HG02798 (cell line): ENCODE data around the gene SEC16A.
"Not testable (repeated sequence)": the region's sequence is repeated elsewhere in the genome, so short reads cannot be mapped to it uniquely, and the experiment has no call there.

Experiments
- ATAC-seq: cut with Tn5 transposase; IDR thresholded peaks from one replicate; pipeline ENCODE4 v1.9.1; 2021; ENCODE audit warnings: mild to moderate bottlenecking; ENCODE audit not compliant: unreplicated experiment, poor library complexity

SEC16A gene

DNA sequence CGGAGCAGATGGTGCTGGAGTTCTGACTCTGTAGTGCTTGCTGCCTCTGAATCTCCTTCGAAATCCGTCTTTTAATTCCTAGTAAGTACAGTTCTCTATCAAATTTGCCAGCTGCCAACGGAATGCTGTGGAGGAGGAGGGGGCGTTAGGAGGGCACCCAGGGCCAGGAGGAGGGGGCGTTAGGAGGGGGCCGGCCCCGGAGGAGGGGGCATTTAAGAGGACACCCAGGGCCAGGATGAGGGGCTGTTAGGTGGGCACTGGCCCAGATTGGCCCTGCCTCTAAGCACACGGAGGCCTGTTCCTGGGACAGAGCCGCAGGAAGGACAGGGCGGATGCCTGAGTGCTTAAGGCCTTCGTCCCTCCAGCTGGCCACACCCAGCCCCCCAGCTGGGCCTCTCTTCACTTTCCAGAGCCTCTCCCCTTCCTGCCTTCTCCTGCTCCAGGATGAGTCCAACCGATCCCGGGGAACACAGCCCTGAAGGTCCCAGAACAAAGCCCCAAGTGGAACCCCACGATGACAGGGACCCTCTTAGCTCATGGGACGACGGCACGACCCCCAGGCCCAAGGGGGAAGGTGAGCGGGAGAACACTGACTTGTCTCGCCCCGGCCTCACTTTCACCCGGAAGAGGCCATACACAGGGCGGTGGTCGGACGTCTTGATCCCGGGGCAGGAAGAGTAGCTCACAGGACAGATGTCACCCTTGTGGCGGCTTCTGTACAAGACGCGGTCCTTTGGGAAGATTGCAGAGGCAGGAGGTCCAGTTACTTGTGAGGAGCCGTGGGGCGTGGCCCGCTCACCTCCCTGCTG is 53.0 kb downstream of the SEC16A start:
- ATAC-seq = no peak

DNA sequence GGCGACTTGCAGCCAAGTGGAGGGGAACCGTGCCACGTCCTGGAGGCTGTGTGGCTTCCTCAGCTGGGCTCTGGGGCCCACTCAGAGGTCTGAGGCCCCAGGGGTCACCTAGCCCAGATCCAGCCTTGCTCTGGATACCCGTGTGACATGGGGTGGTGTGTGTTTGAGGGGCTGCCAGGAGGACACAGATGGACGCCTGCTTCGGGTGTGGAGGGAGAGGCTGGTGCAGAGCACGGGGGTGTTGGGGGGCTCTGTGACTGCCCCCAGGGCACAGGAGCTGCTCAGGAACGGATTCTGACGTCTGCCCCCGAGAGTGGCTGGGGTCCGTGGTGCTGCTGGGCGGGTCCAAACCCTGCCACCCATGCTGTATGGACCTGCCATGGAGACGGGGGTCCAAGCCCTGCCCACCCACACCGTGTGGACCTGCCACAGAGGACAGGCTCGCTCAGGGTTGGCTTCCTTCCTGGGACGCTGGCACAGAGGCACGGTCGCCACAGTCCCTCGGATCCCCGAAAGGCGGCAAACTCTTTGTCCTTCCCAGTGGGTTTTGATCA is 53.7 kb downstream of the SEC16A start:
- no peak for ATAC-seq

DNA sequence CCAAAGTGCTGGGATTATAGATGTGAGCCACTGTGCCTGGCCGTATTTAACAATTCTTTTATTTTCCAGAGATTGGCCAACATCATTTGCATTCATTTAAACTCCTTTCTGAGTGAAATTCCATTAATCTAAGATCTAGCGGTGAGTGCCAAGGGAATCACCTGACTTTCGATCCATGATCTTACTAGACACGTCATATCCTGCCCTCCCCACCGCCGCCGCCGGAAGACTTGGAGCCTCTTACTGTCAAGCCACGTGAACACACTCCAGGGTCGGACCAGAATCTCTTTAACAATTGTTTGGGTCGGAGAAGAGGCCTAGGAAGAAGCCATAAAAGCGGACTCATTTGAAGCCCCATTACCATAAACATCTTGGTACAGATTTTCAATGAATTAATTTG is 56.1 kb downstream of the SEC16A start:
- no peak for ATAC-seq

DNA sequence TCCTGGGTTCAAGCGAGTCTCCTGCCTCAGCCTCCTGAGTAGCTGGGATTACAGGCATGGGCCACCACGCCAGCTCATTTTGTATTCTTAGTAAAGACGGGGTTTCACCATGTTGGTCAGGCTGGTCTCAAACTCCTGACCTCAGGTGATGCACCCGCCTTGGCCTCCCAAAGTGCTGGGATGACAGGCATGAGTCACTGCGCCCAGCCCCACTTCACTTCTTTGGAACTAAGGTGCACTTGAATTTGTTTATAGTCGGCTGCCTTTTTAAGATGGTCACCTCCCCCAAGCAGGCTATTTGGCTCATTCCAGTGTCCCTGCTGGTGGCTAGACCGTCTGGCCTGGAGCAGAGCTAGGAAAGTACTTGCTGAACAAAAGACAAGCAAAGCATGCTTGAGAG is 57.5 kb downstream of the SEC16A start:
- ATAC-seq = not testable (repeated sequence)

DNA sequence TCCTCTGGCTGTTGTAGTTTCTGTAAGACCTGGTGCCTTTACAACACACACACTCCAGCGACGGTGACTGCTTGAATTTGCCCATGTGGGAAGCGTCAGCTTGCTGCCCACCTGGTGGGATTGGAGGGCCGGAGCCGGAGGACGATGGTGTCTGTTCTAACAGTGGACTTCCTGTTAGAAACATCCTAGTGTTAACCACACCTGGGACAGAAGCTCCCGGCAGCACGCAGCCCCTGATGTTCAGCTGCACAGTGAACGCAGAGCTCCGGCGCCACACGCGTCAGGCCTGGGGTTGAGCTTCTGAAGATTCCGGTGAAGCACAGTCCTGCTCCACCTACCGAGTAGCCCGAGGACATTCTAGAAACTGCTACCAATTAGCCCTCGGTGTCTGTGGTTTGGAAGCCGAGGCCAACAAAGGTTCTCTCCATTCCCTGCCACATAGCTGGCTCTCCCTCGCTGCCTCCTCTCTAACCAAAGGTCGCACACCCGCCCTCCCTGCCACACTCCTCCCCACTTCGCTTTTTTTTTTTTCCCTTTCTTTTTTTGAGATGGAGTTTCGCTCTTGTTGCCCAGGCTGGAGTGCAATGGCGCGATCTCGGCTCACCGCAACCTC is 58.0 kb downstream of the SEC16A start:
- no peak for ATAC-seq

DNA sequence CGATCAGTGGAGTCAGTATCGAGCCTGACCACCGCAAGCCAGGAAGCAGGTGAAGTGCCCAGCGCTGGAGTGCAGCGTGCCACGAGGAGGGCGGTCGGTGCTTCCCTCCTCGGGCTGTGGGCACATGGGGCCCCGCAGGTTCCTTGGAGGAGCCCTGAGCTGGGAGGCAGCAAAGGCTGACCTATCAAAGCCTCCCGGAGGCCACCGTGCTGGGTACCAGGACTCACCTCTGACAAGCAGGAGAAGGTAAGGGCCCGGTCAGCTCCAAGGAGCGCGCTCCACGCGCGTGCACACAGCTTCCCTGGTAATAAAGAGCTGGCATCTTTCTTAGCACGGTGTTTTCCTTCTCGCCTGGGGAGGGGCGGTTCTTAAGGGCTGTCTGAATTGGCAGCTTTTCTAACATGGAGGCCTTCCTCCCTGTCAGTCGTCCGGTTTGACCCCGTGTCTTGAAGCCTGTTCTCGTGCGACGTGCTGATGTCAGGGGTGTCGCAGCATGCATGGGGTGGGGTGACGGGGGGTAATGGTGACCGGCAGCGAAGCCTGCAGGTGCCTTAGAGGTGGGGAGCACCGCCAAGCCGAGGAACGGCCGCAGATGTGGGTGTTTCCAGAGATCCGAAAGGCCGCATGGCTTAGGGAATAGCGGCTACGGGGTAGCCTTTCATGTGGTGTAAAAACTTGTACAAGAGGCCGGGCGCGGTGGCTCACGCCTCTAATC is 59.3 kb downstream of the SEC16A start:
- no peak for ATAC-seq

DNA sequence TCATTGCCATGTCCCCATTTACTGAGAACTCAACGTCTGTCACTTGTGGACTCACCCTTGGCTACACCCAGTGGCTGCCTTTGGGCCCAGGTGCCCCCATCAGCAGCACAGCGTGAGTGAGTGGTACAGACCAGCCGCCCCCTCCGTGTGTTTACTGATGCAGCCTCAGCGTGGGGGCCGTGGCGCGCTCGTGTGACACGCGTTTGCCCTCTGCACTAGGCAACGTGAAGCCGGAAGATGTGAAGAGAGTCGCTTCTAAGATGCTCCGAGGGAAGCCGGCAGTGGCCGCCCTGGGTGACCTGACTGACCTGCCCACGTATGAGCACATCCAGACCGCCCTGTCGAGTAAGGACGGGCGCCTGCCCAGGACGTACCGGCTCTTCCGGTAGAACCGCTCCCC is 60.0 kb downstream of the SEC16A start:
- no peak for ATAC-seq

DNA sequence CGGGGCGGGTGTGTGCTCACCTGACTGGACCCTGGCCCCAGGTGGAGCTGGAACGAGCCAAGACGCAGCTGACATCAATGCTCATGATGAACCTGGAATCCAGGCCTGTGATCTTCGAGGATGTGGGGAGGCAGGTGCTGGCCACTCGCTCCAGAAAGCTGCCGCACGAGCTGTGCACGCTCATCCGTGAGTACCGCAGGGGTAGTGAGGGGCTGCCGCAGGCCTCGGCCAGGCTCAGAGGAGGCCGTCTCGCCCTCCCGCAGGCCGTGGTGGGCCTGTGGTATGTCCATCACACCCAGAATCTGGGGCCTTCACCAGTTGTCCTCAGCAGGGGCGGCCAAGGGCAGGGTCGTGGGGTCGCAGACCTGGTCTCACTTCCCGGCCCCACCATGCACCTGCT is 61.0 kb downstream of the SEC16A start:
- no peak for ATAC-seq

DNA sequence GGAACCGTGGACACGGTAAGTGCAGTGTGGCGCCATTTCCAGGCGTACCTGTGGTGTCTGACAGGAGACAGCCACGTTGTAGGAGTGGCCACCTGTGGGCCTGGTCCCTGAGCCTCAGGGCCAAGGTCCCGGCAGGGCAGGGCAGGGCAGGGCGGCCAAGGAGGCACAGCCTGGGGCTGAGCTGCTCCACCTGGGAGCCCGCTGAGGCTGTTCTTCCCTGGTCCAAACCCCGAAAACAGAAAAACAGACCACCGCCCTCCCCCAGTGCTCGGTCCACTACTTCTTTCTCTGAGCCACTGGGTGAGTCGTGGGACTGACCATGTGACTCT is 63.8 kb downstream of the SEC16A start:
- ATAC-seq = no peak

DNA sequence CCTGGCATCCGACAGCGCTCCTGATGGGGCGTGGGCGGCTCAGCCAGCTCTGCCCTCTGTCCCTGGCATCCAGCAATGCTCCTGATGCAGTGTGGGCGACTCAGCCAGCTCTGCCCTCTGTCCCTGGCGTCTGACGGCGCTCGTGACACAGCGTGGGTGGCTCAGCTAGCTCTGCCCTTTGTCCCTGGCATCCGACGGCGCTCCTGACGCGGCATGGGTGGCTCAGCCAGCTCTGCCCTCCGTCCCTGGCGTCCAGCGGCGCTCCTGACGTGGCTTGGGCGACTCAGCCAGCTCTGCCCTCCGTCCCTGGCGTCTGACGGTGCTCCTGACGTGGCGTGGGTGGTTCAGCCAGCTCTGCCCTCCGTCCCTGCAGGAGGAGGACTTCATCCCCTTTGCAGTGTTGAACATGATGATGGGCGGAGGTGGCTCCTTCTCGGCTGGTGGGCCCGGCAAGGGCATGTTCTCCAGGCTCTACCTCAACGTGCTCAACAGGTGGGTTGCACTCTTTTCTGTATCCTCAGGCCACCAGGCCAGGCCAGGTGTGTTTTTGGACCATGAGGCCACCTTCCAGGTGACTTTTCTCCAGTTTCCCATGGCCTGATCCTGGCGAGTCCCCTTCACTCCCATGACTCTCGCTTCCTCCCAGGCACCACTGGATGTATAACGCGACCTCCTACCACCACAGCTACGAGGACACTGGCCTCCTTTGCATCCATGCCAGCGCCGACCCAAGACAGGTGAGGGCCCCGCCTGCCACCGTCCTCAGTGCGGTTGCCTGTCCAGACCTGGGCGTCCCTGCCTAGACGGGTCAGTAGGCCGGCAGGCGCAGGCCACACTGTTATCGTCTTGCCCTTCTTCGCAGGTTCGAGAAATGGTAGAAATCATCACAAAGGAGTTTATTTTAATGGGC is 64.4 kb downstream of the SEC16A start:
- ATAC-seq = no peak

DNA sequence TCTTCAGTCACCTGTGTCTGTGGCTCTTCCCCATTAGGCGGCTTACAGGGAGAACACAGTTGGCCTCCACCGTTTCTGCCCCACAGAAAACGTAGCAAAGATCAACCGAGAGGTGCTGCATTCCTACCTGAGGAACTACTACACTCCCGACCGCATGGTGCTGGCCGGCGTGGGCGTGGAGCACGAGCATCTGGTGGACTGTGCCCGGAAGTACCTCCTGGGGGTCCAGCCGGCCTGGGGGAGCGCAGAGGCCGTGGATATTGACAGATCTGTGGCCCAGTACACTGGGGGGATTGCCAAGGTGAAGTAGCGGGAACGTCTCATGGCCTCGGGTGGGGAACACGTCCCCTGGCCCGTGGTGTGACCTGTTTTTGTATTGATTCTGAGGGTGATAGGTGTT is 65.9 kb downstream of the SEC16A start:
- no peak for ATAC-seq

DNA sequence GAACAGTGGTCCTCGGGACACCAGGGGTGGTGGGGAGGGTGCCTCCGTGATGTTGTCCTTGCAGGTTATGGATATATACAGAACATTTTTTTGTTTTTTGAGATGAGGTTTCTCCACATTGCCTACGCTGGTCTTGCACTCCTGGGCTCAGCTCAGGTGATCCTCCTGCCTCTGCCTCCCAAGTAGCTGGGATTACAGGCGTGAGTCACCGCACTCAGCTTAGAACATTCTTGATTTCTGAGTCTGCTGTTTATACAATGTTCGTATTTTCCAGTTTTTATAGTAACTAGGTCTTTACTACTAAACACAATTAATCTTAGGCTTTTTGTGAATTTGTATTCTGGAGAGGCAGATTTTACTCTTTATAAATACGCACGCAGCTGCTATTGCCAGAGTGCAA is 66.4 kb downstream of the SEC16A start:
- ATAC-seq = no peak

DNA sequence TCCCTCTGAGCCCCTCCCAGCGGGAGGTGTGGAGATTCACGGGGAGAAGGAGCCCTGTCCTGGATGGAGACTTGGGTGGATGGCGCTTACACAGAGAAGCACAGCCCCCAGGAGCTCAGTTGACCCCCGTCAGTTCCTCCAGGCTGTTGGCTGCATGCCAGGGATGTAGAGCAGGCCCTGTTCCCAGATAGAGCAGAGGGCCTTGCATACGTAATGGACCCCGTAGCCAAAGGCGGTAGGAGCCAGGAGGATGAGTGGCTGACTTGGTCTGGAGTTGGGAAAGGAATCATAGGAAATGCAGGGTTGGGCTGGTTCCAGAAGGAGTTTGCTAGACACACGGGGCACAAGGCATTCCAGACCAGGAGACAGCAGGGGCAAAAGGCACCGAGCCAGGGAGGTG is 69.9 kb downstream of the SEC16A start:
- no peak for ATAC-seq

DNA sequence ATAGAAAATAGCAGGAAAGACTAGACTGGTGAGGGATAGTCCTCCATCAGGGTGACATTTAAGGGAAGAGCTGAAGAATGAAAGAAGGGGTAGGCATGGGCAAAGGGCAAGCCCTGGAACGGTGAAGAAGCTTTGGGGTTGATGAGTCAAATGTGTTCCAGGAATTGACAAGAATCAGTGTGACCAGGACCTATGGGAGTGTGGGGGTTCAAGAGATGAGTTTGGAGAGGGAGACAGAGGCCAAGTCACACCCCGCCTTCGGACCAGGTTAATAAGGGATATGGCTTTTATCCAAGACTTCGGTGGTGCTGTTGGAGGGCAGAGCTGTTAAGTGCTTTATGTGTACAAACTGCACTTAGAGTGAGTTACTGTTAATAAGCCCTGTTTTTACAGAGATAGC is 71.5 kb downstream of the SEC16A start:
- ATAC-seq = no peak

DNA sequence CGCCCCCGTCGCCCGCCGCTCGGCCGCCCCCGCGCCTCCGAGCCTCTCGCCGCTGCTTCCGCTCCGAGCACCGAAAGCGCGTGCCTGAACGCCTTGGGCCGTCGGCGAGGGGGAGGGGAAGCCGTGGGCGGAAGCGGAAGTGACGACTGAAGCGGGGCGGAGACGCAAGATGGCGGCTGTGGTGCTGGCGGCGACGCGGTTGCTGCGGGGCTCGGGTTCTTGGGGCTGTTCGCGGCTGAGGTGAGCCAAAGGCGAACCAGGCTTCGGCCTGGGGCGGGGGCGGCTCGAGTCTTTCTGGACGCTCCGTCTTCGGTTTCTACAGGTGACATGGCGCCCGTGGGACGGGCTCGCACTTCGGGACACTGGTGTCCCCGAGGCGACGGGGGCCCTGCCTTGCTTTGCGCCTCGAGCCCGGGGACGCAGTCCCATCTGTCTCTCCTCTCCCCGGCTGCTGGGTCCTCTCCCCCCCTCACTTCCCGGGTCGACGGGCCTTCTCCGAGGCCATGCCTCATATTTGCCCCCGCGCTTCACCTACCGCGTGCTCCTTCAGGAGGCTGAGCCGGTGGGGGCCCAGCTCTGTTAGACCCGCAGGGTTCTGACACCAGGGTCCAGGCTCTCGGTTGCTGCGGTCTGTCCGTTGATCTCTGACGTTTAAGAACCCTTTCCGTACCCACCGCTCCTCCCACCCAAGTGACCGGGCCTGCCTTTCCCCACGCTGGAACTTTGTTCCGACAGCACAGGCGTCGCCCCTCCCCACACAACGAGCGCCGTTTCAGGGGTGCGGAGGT is 72.1 kb downstream of the SEC16A start, which contains the start of the genes ENTR1 and PMPCA:
ENTR1 (minus strand) TSS at position 115 of the 788 bp plus-strand sequence. CDS start 217 bp downstream, outside the sequence.
PMPCA (plus strand) TSS at position 159 of the 788 bp plus-strand sequence; CDS start at position 170, 11 bp downstream.
- ATAC-seq = peak; percentile 89

DNA sequence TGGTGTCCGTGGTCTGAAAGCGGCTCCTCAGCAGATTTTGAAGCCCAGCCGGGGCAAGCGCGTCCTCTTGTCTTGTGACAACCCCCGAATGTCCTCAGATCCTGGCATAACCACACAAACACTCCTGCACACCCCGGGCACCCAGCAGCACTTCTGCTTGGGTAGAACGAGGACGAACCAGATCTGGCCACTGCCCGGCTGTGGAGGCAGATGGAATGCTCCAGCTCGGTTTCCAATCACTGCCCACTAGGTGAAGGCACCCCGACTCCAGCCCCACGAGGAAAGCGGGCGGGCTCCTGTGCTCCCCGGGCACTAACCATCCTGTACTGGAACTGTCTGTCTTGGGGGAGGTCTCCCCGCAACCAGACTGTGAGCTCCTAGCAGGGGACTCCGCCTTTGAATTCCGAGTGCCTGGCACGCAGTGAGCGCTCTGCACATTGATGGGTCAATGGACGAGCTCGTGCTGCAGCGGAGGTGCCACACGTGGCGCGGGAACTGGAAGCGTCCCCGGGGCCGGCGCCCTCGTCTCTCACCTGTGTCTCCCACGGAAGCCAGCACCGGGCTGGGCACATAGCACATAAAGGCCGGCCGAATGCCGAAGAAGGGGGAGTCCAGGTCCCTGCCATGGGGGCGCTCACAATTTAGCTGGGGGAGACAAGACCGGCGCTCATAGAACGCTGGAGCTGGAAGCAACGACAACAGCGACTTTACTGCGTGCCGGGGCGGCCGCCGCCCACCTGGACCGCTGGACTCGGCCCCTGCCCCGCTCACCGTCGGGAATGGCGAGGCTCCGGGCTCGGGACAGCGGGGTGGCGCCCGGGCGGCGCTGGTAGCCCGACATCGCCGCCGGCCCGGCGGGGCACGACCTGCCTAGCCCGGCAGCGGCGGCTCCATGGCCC is 73.0 kb downstream of the SEC16A start:
- ATAC-seq = peak; percentile 19

DNA sequence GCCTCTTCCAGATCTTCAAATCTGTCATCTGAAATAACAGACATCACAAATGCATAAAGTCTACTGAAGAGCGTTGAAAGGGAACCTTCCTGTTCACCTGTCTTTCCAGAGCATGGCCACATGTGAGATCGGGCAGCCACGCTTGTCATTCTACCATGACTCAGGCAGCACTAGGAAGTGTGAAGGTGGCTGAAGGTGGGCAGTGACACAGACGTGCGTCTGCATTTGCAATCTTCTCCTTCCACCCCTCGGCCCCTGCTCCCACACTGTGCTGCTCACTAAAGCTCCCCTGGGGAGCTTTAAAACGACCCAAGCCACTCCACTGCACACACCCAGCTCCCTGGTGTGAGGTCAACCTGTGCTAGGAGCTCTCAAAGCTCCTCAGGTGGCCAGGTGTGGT is 74.9 kb downstream of the SEC16A start:
- no peak for ATAC-seq

DNA sequence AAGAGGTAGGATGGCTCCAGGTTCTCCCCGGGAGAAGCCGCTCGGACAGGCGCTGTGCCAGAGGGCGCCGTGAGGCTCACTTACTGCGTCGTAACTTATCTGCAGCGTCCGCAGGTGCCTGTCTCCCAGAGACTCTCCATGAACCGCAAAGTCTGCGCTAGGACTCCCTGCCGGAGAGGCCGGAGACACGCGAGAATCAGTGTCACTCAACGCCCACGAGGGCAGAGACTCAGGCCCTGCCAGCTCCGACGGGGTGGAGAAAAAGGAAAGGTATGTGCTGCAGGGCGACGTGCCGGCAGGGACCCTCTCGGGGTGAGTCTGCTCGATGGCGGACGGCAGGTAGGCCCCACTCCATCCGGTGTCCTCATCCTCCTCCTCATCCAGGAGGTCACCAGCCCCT is 75.8 kb downstream of the SEC16A start:
- ATAC-seq = not testable (repeated sequence)
